Kidney tubule cell (primary cell): ENCODE results near the gene SPZ1.
"Not testable (repeated sequence)": the region's sequence is repeated elsewhere in the genome, so short reads cannot be mapped to it uniquely, and the experiment has no call there.

ENCODE experiments used
- DNase-seq: peaks from one replicate; pipeline ENCODE4 v3.0.0-alpha.2; 2018; ENCODE audit warnings: low spot score

Gene SPZ1, protein sequence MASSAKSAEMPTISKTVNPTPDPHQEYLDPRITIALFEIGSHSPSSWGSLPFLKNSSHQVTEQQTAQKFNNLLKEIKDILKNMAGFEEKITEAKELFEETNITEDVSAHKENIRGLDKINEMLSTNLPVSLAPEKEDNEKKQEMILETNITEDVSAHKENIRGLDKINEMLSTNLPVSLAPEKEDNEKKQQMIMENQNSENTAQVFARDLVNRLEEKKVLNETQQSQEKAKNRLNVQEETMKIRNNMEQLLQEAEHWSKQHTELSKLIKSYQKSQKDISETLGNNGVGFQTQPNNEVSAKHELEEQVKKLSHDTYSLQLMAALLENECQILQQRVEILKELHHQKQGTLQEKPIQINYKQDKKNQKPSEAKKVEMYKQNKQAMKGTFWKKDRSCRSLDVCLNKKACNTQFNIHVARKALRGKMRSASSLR

DNA sequence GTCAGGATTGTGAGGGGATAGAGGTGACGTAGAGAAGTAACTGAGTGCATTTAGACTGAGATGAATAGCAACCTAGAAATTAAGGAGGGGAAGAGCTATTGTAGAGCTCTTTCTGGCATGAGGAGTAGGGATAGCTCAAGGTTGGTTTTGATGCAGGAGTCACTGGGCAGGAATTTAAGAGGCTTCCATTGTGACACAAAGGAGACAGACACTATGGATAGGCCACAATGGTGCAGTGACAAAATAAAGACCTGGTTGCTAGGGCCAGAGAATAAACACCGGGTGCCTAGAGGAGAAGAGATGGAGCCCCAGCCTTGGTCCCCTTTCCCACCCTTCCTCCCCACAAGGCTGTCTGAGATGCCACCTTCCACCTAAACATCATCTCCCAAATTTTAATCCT is at the start of gene SPZ1:
TSS of gene SPZ1 (plus strand) at position 301 of the 400 bp plus-strand sequence. CDS start 214 bp downstream, outside the sequence.
- no peak for DNase-seq

DNA sequence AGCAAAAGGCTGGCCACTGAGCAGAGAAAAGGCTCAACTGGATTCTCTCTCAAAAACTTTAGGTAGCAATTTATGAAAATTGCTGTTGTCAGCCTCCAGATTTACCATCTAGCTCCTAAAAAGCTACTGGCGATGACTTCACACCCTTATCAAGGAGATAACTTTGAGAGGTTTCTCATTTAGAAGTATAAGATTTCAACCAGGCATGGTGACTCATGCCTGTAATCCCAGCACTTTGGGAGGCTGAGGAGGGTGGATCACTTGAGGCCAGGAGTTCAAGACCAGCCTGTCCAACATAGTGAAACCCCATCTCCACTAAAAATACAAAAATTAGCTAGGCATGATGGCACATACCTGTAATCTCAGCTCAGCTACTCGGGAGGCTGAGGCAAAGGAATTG is 49.3 kb upstream of the SPZ1 start:
- DNase-seq: not testable (repeated sequence)

DNA sequence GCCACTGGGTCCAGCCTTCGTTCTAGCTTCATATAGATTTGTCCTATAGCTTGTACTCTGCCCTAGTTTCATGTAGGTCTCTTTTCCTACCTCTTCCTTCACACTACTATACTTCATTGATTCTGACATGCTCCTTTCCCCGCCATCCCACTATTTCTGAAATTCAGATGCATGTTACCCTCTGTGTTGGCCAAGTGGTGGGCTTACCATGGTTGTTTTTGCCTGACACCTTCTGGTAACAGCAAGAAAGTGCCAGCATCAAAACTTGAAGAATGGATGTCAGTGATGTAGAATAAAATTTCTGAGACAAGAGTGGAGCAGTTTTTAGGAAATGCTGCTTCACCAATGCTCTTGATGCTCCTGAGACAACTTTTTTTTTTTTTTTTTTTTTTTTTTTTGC is 44.5 kb upstream of the SPZ1 start:
- no peak for DNase-seq

DNA sequence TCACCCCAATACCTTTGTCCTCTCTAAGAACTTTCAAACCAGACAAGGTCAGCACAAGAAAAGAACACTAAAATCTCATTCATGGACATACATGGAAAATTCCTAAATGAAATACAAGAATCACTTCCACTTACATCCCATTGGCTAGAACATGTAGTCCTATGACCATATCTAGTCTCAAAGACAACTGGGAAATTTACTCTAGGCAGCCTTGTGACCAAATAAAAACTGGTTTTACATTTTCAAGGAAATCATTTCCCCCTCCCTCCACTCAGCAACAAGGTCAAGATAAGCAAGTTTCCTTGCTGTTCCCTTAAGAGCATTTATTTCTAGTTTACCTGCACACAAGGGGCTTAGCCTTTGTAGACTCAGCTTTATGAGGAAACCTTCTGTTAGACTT is 43.6 kb upstream of the SPZ1 start:
- DNase-seq: no peak

DNA sequence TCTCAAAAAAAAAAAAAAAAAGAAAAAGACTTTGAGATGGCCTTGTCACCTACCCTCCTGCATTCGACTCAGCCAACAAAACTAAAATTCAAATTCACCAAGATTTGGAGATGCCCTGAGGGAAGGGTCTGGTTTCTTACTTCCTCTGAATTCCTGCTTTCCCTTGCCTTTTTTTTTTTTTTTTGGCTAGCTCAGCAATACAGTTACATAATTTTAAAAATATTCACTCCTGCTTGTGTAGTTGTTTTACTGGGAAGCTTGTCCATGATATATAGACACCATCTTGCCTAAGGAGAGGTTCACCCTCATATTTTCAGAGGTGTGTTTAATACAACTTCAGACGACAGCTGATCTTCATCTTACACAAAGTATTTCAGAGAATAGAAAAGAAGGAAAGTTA is 42.6 kb upstream of the SPZ1 start:
- DNase-seq: no peak

DNA sequence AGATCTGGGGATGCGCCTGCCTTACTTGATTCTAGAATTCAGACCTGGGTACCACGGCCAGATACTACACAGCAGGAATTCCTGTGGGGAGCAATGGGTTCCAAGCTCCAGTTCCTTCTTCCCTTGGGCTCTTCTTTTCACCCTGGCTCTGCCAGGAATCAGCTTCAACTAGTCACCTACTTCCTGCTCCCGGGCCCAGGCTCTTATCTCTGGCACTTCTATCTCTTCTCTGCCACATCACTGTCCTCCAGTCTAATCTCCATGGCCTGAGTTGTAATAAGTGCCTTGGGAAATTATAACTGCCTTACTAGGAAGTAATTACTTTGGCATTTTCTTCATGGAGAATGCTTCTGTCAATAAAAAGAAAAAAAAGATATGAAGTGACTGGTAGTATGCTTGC is 37.7 kb upstream of the SPZ1 start:
- DNase-seq: no peak

DNA sequence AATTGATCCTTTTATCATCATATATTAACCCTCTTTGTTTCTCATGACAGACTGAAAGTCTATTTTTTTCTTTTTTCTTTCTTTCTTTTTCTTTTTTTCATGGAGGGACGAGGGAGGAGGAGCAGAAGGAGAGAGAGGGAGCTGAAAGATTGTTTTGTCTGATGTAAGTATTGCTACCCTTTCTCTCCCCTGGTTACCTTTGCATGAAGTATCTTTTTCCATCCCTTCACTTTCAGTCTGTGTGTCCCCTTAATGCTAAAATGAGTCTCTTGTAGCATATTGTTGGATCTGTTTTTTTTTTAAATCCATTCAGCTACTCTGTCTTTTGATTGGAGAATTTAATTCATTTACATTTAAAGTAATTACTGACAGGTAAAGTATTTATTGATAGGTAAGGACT is 36.4 kb upstream of the SPZ1 start:
- DNase-seq: no peak

DNA sequence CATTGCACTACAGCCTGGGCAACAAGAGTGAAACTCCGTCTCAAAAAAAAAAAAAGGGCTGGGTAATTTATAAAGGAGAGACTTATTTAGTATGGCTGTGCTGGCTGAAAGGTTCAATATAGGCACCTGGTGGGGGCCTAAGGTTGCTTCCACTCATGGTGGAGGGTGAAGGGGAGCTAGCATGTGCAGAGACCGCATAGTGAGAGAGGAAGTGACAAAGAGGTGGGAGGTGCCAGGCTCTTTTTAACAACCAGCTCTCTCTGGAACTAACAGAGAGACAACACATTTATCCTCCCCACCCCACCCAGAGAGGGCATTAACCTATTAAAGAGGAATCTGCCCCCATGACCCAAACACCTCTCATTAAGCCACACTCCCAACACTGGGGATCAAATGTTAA is 35.1 kb upstream of the SPZ1 start:
- no peak for DNase-seq

DNA sequence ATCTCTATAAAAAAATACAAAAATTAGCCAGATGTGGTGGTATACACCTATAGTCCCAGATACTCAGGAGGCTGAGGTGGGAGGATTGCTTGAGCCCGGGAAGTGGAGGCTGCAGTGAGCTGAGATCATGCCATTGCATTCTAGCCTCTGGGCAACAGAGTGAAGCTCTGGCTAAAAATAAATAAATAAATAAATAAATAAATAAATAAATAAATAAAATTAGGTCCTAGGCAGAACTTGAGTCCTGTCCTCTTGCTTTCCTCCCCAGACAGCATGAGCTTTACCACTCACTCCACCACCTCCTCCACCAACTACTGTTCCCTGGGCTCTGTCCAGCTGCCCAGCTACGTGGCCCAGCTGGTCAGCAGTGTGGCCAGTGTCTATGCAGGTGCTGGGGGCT is 31.6 kb upstream of the SPZ1 start:
- DNase-seq: no peak

DNA sequence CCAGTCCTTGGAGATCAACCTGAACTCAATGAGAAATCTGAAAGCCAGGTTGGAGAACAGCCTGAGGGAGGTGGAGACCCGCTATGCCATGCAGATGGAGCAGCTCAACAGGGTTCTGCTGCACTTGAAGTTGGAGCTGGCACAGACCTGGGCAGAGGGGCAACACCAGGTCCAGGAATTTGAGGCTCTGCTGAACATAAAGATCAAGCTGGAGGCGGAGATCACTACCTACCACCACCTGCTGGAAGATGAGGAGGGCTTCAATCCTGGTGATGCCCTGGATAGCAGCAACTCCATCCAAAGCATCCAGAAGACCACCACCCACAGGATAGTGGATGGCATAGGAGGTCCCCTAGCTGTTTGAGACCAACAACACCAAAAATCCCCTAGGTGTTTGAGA is 30.5 kb upstream of the SPZ1 start:
- DNase-seq: no peak

DNA sequence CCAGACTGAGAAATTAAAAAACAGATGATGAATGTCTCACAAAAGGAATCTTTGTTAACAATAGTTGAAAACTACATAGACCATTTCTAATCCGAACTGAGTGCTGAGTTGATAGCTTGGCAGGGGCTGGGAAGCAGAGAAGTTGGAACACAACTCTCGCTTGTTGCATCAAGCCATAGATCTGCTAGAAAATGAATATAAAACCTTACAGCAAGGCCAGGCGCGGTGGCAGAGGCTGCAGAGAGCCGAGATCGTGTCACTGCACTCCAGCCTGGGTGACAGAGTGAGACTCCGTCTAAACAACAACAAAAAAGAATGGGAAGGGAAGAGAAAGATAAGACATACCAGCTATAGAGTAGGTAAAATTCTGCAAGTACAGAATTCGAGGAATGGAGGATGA is 28.0 kb upstream of the SPZ1 start:
- no peak for DNase-seq

DNA sequence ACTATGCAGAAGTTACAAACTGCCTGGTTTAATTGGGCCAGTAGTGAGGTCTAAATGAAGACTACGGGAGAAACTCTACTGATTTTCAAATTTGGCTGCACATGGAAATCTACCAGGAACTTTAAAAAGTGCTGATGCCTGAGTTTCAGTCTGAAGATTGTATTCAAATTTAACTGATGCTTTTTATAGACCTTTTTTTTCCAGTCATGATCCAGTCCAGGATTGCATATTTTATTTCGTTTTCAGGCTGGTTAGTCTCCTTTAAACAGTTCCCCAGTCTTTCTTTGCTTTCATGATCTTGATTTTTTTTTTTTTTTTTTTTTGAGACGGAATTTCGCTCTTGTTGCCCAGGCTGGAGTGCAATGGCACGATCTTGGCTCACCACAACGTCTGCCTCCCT is 23.7 kb upstream of the SPZ1 start:
- DNase-seq: no peak

DNA sequence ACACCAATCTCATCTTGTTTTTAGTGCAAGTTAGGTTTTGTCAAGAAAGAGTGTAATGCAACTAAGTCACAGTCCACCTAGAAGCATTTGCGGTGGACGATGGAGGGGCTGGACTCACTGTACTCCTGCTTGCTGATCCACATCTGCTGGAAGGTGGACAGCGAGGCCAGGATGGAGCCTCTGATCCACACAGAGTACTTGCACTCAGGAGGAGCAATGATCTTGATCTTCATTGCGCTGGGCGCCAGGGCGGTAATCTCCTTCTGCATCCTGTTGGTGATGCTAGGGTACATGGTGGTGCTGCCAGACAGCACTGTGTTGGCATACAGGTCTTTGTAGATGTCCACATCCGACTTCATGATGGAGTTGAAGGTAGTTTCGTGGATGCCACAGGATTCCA is 20.2 kb upstream of the SPZ1 start:
- no peak for DNase-seq

DNA sequence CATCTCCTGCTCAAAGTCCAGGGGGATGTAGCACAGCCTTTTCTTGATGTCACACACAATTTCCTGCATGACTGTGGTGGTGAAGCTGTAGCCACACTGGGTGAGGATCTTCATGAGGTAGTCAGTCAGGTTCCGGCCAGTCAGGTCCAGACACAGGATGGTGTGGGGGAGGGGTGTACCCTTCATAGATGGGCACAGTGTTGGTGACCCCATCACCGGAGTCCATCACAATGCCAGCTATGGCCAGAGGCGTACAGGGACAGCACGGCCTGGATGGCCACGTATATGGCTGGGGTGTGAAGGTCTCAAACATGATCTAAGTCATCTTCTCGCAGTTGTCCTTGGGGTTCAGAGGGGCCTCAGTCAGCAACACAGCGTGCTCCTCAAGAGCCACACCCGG is 19.7 kb upstream of the SPZ1 start:
- no peak for DNase-seq

DNA sequence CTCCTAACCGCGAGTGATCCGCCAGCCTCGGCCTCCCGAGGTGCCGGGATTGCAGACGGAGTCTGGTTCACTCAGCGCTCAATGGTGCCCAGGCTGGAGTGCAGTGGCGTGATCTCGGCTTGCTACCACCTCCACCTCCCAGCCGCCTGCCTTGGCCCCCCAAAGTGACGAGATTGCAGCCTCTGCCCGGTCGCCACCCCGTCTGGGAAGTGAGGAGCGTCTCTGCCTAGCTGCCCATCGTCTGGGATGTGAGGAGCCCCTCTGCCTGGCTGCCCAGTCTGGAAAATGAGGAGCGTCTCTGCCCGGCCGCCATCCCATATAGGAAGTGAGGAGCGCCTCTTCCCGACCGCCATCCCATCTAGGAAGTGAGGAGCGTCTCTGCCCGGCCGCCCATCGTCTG is 19.0 kb upstream of the SPZ1 start:
- not testable (repeated sequence) for DNase-seq

DNA sequence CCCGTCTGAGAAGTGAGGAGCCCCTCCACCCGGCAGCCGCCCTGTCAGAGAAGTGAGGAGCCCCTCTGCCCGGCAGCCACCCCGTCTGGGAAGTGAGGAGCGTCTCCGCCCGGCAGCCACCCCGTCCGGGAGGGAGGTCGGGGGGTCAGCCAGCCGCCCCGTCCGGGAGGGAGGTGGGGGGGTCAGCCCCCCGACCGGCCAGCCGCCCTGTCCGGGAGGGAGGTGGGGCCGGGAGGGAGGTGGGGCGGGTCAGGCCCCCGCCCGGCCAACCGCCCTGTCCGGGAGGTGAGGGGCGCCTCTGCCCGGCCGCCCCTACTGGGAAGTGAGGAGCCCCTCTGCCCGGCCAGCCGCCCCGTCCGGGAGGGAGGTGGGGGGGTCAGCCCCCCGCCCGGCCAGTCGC is 18.5 kb upstream of the SPZ1 start:
- not testable (repeated sequence) for DNase-seq

DNA sequence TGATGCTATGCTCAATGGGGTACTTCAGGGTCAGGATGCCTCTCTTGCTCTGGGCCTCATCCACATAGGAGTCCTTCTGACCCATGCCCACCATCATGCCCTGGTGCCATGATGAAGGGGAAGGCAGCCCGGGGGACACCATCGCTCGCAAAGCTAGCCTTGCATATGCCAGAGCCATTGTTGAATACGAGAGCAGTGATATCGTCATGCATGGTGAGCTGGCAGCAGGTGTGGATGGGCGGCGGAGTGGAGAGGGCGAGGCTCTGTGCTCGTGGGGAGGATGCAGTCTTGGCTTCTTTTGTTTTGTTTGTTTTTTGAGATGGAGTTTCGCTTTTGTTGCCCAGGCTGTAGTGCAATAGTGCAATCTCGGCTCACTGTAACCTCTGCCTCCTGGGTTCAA is 17.2 kb upstream of the SPZ1 start:
- no peak for DNase-seq

DNA sequence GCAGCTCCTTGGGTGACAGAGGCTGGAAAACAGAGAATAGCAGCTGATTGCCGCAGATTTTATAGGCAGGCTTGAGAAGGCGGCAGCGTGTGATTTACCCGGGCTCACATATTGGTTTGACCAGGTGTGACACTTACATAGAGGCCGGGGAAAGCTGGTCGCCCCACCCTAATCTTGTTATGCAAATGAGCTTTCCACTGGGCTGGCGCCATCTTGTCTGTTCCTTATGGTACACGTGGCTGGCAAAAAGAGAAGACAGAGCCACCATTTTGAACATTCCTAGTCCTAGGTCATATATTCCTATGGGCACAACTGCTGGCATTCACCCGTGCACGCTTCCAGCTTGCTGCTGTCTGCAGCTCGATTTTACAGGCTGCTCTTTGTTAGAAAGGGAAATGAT is 11.3 kb upstream of the SPZ1 start:
- no peak for DNase-seq

DNA sequence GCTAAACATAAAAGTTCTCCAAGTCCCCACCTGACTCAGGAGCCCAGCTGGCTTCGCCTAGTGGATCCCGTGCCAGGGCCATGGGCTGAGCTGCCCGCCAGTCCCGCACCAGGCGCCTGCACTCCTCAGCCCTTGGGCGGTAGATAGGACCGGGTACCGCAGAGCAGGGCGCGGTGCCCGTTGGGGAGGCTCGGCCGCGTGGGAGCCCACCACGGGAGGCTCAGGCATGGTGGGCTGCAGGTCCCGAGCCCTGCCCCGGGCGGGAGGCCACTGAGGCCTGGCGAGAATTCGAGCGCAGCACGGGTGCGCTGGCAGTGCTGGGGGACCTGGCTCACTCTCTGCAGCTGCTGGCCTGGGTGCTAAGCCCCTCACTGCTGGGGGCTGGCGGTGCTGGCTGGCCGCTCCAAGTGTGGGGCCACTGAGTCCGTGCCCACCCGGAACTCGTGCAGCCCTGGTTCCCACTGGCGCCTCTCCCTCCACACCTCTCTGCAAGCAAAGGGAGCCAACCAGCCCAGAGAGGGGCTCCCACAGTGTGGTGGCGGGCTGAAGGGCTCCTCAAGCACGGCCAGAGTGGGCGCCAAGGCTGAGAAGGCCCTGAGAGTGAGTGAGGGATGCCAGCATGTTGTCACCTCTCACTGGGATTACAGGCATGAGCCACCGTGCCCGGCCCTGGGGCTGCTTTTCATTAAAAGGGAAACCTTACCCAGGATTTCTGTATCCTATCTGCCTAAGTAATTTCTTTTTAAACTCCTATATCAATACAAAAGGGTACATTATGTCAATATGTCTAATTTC is 9.7 kb upstream of the SPZ1 start:
- no peak for DNase-seq

DNA sequence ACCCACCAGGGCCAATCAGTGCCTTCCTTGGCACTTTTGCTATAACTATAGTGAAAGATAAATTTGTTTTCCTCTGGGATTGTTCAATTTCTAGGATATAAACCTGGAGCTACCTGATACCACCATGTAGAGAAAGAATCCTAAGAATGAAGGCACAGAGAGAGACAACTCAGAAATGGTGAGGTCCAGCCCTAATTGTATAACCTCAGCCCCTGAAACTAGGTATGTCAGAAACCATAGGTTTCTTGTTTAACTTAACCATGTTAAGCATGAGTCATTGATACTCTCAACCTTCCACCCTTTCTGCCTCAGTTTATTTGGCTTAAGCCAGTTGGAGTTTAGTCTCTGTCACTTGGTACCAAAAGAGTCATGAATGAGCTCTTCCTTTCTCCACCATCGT is 4.6 kb upstream of the SPZ1 start:
- no peak for DNase-seq

DNA sequence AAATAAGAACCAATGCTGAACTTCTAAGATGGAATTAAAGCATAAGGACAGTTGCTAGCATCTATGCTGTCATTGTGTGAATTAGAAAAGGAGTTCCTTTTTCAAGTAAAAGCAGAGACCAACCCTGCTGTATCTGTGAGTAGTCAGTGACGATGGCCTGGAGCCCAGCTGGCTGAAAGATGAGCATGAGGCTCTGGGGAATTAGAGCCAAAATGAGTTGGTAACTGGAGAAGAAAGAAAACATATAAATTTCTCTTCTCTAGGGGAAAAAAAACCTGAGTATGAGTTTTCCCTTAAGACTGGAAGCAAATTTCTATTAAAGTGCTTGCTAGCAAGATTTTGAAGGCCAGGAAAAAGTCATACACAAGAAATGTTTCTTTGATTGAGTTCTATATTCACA is 1.6 kb upstream of the SPZ1 start:
- no peak for DNase-seq

DNA sequence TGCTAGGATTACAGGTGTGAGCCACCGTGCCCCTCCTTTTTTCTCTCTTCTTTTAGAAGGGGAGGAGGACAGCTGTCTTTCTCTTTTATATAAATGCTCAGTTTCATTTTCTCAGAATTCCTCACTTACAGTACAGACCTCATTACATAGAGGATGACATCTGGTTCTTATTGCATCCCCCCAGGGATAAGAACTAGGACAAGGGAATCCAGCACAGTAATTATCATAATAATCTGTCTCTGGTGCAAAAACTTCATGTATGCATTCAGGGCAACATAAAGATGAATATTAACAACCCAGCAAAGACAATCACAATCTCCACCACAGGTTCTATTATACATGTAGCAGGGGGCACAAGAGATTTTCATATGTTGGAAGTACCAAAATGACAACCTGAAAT is 5.1 kb downstream of the SPZ1 start:
- no peak for DNase-seq

DNA sequence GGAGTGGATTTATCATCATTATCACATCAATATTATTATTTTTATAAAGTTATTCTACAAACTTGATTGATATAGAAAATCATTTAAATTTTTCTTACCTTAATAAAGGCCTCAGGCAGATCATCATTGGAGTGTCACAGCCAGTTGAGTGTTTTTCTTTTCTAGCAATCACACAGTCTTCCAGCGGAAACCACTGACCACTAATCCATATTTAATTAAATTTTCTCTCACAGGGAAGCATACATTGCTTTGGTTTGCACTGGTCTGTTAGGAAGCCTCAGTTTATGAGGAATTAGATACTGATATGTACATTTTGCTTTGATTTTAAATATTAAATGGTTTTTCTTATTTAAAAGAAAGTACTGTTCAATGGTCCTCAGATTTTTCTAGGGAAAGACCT is 6.7 kb downstream of the SPZ1 start:
- DNase-seq: no peak

DNA sequence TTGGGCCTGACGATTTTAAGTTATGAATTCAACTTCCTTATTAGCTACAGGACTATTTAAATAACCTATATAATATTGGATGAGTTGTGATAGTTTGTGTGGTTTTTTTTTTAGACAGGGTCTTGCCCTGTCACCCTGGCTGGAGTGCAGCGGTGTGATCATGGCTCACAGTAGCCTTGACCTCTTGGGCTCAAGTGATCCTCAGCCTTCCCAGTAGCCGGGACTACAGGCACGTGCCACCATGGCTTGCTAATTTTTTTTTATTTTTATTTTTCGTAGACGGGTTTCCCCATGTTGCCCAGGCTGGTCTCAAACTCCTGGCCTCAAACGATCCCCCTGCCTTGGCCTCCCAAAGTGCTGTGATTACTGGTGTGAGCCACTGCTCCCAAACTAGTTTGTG is 17.6 kb downstream of the SPZ1 start:
- no peak for DNase-seq
